NB4 (cell line): ENCODE data around the gene HTR2C.
"Not testable (repeated sequence)": the region's sequence is repeated elsewhere in the genome, so short reads cannot be mapped to it uniquely, and the experiment has no call there.

Source experiments
- DNase-seq: peaks from one replicate; pipeline ENCODE4 v3.0.0; 2010; ENCODE audit warnings: low read depth
- H3K4me3 ChIP-seq: one replicate; pipeline ENCODE4 v1.5.1; 2011; ENCODE audit warnings: mild to moderate bottlenecking, low read depth, low read length, moderate library complexity
- CTCF ChIP-seq: IDR thresholded peaks from one replicate; pipeline ENCODE4 v1.5.1; 2012; ENCODE audit warnings: low read depth, low read length
- MAX ChIP-seq: IDR thresholded peaks from 2 replicates; pipeline ENCODE4 v1.6.1; 2011; ENCODE audit warnings: low read depth, low read length
- MYC ChIP-seq: IDR thresholded peaks from 2 replicates; pipeline ENCODE4 v1.6.1; 2011; ENCODE audit warnings: low read depth, low read length
- POLR2A ChIP-seq: IDR thresholded peaks from 2 replicates; pipeline ENCODE4 v1.6.1; 2011; ENCODE audit warnings: mild to moderate bottlenecking; ENCODE audit not compliant: insufficient read length; ENCODE audit errors: extremely low read depth

The HTR2C gene

GRCh38 chrX:114905251-114905650, 321.4 kb downstream of the HTR2C start:
- no peak for TF ChIP-seq CTCF
- H3K4me3 ChIP-seq: no peak overlapping the region
- no peak for DNase-seq

- TF ChIP-seq POLR2A: no peak
- no peak for TF ChIP-seq MAX
- no peak for TF ChIP-seq MYC
- TF ChIP-seq CTCF: no peak
- DNase-seq: no peak
- no peak overlapping the region for H3K4me3 ChIP-seq
These were observed 323.2 kb downstream of the HTR2C start for GRCh38 chrX:114906984-114907510.

- H3K4me3 ChIP-seq: no peak overlapping the region
- DNase-seq: no peak
- TF ChIP-seq POLR2A (no peak), CTCF (no peak), MYC (no peak), MAX (no peak)
These were observed 340.5 kb downstream of the HTR2C start for GRCh38 chrX:114924423-114924822.

- H3K4me3 ChIP-seq: no peak overlapping the region
- DNase-seq: no peak
- no peak for TF ChIP-seq MYC
- no peak for TF ChIP-seq MAX
- TF ChIP-seq CTCF: no peak
- TF ChIP-seq POLR2A: no peak
These were observed 341.0 kb downstream of the HTR2C start for GRCh38 chrX:114924856-114925255.

- no peak overlapping the region for H3K4me3 ChIP-seq
- TF ChIP-seq CTCF (no peak), POLR2A (no peak), MAX (no peak), MYC (no peak)
These were observed 346.3 kb downstream of the HTR2C start for GRCh38 chrX:114930227-114930626.

GRCh38 chrX:114932550-114932949, 348.7 kb downstream of the HTR2C start:
- no peak overlapping the region for H3K4me3 ChIP-seq
- DNase-seq: no peak
- TF ChIP-seq POLR2A: no peak
- TF ChIP-seq CTCF: no peak
- no peak for TF ChIP-seq MAX
- no peak for TF ChIP-seq MYC

More at GRCh38 chrX:114930227-114930626, 346.3 kb downstream of the HTR2C start:
- DNase-seq: no peak

GRCh38 chrX:114933291-114933690, 349.4 kb downstream of the HTR2C start:
- not testable (repeated sequence) for DNase-seq, H3K4me3 ChIP-seq

GRCh38 chrX:114937090-114937489, 353.2 kb downstream of the HTR2C start:
- H3K4me3 ChIP-seq, DNase-seq: not testable (repeated sequence)
